ENCODE results near the gene TSC2. TPM values are rescaled to one million over a fixed set of nuclear protein-coding genes. Genes with fewer than 3 reads are reported as not detected.
"Not testable (repeated sequence)": the region's sequence is repeated elsewhere in the genome, so short reads cannot be mapped to it uniquely, and the experiment has no call there.

TSC2 gene
- total and polyA plus RNA-seq, 3 experiments from 2014 or later, result 46.4 to 86.3 (median 79.3) TPM

DNA sequence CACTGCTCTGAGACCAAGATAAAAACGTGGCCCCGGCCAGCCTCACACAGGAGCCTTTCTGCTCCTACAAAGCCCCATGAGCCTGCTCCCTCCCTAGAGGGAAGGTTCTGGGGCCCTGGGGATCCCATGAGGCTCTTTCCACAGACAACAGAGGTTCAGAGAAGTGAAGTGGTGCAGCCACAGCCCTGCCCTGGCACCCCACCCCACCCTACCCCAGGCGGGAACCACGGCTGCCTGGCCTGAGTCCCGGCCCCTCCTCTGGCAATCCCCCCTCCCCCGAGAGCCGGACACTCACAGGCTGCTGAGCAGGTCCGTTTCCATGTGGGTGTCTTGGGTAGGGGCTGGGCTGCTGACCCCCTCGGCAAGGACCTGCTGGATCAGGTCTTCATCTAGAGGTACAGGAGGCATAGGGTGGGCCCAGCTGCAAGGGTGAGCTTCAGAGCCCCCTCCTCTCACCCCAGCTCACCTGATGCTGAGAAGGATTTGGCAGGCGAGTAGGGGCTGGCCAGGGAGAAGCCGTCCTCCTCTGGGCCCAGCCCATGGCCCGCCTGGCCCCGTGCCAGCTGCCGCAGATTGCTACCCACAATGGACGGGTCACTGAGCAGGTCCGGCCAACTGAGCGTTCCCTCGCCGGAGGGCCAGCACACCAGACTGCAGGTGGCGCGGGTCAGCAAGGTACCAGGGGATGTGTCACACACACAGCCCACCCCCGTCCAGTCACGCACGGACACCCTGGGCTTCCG, 49.2 kb downstream of the TSC2 start:
- Mint-ChIP-seq H3K27ac (no peak overlapping the region), H3K4me1 (no peaks in the 10 kb centered on the region), H3K9me3 (no peaks in the 10 kb centered on the region), H3K27me3 (no peaks in the 10 kb centered on the region), H3K36me3 (peaks cover 0 to 55% (median 2%) of the 10 kb centered on the region in 3 donors), H3K4me3 (no peak overlapping the region)
- Histone ChIP-seq H3K27ac (ENCODE audit: low read depth, low read length) (no peak overlapping the region), H3K9me3 (ENCODE audit: low read length) (no peaks in the 10 kb centered on the region), H3K36me3 (ENCODE audit: insufficient read depth, low read length) (no peaks in the 10 kb centered on the region), H3K4me1 (ENCODE audit: insufficient read depth, low read length) (no peaks in the 10 kb centered on the region), H3K4me3 (ENCODE audit: low read length) (no peak overlapping the region), H3K27me3 (ENCODE audit: insufficient read depth, low read length, poor library complexity, severe bottlenecking) (no peaks in the 10 kb centered on the region)
- DNase-seq, result no peak
- POLR2A ChIA-PET, result no interaction called here
- CTCF ChIA-PET, result no interaction called here

DNA sequence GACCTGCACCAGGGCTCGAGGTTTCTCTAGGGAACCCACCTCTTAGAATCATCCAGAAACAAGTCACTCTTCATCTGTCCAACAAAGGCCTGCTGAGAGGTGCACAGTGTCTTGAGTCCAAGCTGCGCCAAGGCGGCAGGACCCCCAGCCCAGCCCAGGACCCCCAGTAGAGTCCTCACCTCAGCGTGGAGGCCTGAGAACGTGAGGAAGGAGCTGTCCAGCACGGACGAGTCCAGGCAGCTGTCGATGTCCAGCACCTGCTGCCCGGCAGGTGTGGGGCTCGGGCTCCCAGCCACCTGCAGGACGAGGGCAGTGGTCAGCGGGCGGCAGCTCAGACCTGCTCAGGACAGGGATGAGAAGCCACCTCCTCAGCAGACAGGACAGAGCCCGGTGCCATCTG, 49.9 kb downstream of the TSC2 start:
- DNase-seq; CTCF ChIA-PET; H3K4me1 ChIP-seq (ENCODE audit: insufficient read depth, low read length); H3K27me3 ChIP-seq (ENCODE audit: insufficient read depth, low read length, poor library complexity, severe bottlenecking); H3K4me3 Mint-ChIP-seq; H3K27ac ChIP-seq (ENCODE audit: low read depth, low read length); POLR2A ChIA-PET; H3K4me1 Mint-ChIP-seq; H3K4me3 ChIP-seq (ENCODE audit: low read length); H3K27me3 Mint-ChIP-seq; H3K9me3 Mint-ChIP-seq; H3K27ac Mint-ChIP-seq; H3K36me3 ChIP-seq (ENCODE audit: insufficient read depth, low read length); H3K9me3 ChIP-seq (ENCODE audit: low read length): not testable (repeated sequence)
- peaks cover 0 to 49% (median 2%) of the 10 kb centered on the region in 3 donors for H3K36me3 Mint-ChIP-seq

DNA sequence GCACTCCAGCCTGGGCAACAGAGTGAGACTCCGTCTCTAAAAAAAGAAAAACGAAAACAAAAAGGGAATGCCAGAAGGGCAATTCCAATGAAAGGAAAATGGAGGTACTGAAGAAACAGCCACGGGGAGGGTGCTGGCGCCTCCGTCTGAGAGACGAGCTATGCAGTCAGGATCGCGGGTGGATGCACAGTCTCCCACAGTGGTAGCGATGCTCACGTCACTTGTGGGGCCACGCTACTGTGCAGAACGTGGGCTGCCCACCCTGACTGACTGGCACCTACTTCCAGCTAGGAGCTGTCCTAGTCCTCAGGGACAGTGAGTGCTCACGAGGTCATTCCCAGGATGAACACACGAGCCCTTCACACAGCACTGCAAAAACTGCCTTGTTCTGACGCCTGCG, 53.8 kb downstream of the TSC2 start:
- H3K4me3 Mint-ChIP-seq; H3K27me3 ChIP-seq (ENCODE audit: insufficient read depth, low read length, poor library complexity, severe bottlenecking); H3K36me3 ChIP-seq (ENCODE audit: insufficient read depth, low read length); H3K4me1 Mint-ChIP-seq; H3K27me3 Mint-ChIP-seq; H3K4me3 ChIP-seq (ENCODE audit: low read length); H3K9me3 Mint-ChIP-seq; DNase-seq; H3K4me1 ChIP-seq (ENCODE audit: insufficient read depth, low read length); H3K9me3 ChIP-seq (ENCODE audit: low read length); POLR2A ChIA-PET; H3K27ac ChIP-seq (ENCODE audit: low read depth, low read length): not testable (repeated sequence)
- CTCF ChIA-PET, result interaction anchor here (0.9 kb wide), 1 partner anchor 39 kb away, joined by 3 read pairs; no protein-coding TSS in a partner anchor
- H3K27ac Mint-ChIP-seq, result peak overlapping the region in 1 of 8 donors; percentile 23
- peaks cover 0 to 33% (median 0%) of the 10 kb centered on the region in 3 donors for H3K36me3 Mint-ChIP-seq

DNA sequence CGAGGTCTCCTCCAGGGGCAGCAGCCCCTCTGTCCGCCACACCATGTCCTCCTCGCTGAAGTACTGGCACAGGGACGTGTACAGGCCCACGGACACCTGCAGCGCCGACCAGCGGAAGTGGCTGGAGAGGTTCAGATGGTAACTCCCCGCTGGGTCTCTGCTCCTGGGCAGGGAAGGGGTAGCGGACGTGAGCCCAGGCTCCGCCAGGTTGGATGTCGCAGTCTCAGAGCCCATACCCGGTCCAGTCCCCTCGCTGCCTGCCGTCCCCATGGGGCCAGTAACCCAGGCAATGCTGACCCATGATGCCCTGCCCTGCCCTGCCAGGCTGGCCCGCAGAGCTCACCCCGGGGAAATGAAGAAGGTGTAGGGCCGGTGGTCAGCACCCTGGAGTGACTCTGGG, 54.7 kb downstream of the TSC2 start:
- Mint-ChIP-seq H3K36me3 (peaks cover 0 to 32% (median under 1%) of the 10 kb centered on the region in 3 donors), H3K4me1 (no peaks in the 10 kb centered on the region), H3K4me3 (no peak overlapping the region), H3K9me3 (no peaks in the 10 kb centered on the region), H3K27ac (no peak overlapping the region), H3K27me3 (no peaks in the 10 kb centered on the region)
- no peak for DNase-seq
- no peak overlapping the region for H3K4me3 ChIP-seq (ENCODE audit: low read length)
- CTCF ChIA-PET, result no interaction called here
- no peaks in the 10 kb centered on the region for H3K9me3 ChIP-seq (ENCODE audit: low read length)
- no peak overlapping the region for H3K27ac ChIP-seq (ENCODE audit: low read depth, low read length)
- H3K36me3 ChIP-seq (ENCODE audit: insufficient read depth, low read length), result no peaks in the 10 kb centered on the region
- POLR2A ChIA-PET, result no interaction called here
- no peaks in the 10 kb centered on the region for H3K27me3 ChIP-seq (ENCODE audit: insufficient read depth, low read length, poor library complexity, severe bottlenecking)
- no peaks in the 10 kb centered on the region for H3K4me1 ChIP-seq (ENCODE audit: insufficient read depth, low read length)

DNA sequence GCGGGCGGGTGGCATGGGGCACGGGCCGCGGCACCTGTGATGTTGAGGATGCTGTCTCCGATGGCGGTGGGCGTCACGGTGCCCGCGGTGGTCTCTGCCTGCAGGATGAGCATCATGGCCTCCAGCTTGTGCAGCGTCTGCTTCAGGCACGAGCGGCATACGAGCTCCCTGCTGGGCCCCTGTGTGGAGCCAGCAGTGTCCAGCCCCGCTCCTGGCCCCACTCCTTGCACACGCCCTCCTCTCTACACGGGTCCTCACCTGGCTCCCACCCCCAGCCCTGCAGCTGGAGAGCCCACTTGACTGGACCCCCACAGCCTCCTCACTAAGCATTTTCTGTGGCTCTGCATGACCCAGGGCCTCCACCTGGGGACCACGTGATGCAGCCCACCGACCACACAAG, 56.7 kb downstream of the TSC2 start:
- POLR2A ChIA-PET; H3K27ac ChIP-seq (ENCODE audit: low read depth, low read length); H3K4me3 Mint-ChIP-seq; H3K27me3 ChIP-seq (ENCODE audit: insufficient read depth, low read length, poor library complexity, severe bottlenecking); H3K4me3 ChIP-seq (ENCODE audit: low read length); CTCF ChIA-PET; H3K4me1 Mint-ChIP-seq; H3K36me3 ChIP-seq (ENCODE audit: insufficient read depth, low read length); DNase-seq; H3K4me1 ChIP-seq (ENCODE audit: insufficient read depth, low read length); H3K9me3 ChIP-seq (ENCODE audit: low read length); H3K9me3 Mint-ChIP-seq; H3K27me3 Mint-ChIP-seq: not testable (repeated sequence)
- Mint-ChIP-seq H3K36me3 (peaks cover 0 to 26% (median 2%) of the 10 kb centered on the region in 3 donors), H3K27ac (peak overlapping the region in 1 of 8 donors; percentile 60)

DNA sequence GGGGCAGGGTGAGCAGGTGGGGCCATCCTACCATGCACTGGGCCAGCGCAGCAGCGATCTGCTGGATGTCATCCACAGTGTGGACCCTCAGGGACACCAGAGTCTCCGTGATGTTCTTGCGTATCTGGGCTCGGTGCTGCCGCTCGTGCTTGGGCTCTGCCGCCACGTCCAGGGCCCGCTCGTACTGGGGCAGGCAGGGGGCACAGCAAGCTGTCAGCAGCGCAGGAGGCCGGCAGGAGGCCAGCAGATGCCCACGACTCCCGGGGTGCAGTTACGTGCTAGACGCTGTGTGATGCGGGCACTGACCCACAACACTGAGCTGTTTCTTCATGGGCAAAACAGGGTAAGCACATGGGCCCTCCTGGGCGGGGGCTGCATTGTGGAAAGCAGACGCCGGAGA, 57.5 kb downstream of the TSC2 start:
- H3K4me1 Mint-ChIP-seq; H3K4me3 ChIP-seq (ENCODE audit: low read length); H3K36me3 ChIP-seq (ENCODE audit: insufficient read depth, low read length); POLR2A ChIA-PET; DNase-seq; H3K27ac ChIP-seq (ENCODE audit: low read depth, low read length); H3K4me3 Mint-ChIP-seq; H3K27ac Mint-ChIP-seq; H3K9me3 ChIP-seq (ENCODE audit: low read length); H3K27me3 Mint-ChIP-seq; H3K9me3 Mint-ChIP-seq; H3K4me1 ChIP-seq (ENCODE audit: insufficient read depth, low read length); CTCF ChIA-PET; H3K27me3 ChIP-seq (ENCODE audit: insufficient read depth, low read length, poor library complexity, severe bottlenecking): not testable (repeated sequence)
- peaks cover 0 to 32% (median 2%) of the 10 kb centered on the region in 3 donors for H3K36me3 Mint-ChIP-seq

DNA sequence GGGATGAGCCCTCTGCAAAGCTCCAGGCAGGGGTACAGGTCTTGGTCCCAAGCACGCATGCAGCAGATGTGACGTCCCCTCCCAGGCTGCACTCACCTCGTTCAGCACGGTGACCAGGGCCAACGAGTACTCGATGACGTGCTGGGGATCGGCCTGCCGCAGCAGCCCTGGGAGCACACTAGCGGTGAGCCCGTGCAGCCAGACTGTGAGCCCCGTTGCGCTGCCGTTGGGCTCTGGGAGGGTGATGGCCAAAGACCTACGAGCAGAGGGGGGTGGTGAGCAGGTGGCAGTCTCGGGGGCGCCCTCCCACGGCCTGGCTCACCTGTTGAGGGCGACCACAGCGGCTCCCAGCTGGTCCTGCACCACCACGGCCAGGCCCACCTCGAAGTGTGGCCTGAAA, 58.0 kb downstream of the TSC2 start:
- H3K36me3 Mint-ChIP-seq, result peaks cover 0 to 32% (median 2%) of the 10 kb centered on the region in 3 donors
- H3K9me3 Mint-ChIP-seq; H3K36me3 ChIP-seq (ENCODE audit: insufficient read depth, low read length): not testable (repeated sequence)

DNA sequence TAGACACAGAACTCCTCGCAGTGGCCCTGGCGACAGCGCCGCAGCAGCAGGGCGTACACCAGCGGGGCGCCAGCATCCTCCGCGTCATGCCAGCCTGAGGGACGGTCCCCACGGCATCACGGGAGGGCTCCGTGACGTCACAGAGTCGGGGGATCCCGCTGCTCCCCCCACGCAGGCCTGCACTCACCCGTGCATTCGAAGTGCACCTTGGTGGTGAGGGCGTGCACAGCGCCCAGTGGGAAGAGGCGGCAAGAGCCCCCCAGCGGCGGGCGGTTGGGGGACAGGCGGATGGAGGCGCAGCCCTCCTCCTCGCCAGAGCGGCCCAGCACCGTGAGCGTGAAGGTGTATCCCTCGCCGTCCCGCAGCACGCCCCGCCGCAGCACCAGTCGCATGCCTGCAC, 58.4 kb downstream of the TSC2 start:
- H3K4me3 ChIP-seq (ENCODE audit: low read length); H3K9me3 ChIP-seq (ENCODE audit: low read length); H3K4me3 Mint-ChIP-seq; CTCF ChIA-PET; DNase-seq; H3K27me3 Mint-ChIP-seq; H3K27ac Mint-ChIP-seq; POLR2A ChIA-PET; H3K4me1 ChIP-seq (ENCODE audit: insufficient read depth, low read length); H3K9me3 Mint-ChIP-seq; H3K36me3 ChIP-seq (ENCODE audit: insufficient read depth, low read length); H3K27ac ChIP-seq (ENCODE audit: low read depth, low read length); H3K27me3 ChIP-seq (ENCODE audit: insufficient read depth, low read length, poor library complexity, severe bottlenecking); H3K4me1 Mint-ChIP-seq: not testable (repeated sequence)
- H3K36me3 Mint-ChIP-seq, result peaks cover 0 to 30% (median 2%) of the 10 kb centered on the region in 3 donors

More for the DNA sequence above, 58.0 kb downstream of the TSC2 start:
- POLR2A ChIA-PET; CTCF ChIA-PET; H3K4me1 Mint-ChIP-seq; H3K27ac ChIP-seq (ENCODE audit: low read depth, low read length); H3K27me3 ChIP-seq (ENCODE audit: insufficient read depth, low read length, poor library complexity, severe bottlenecking); H3K9me3 ChIP-seq (ENCODE audit: low read length); DNase-seq; H3K4me3 ChIP-seq (ENCODE audit: low read length); H3K4me1 ChIP-seq (ENCODE audit: insufficient read depth, low read length); H3K27me3 Mint-ChIP-seq; H3K27ac Mint-ChIP-seq; H3K4me3 Mint-ChIP-seq: not testable (repeated sequence)

Data from CD8-positive, alpha-beta memory T cell (primary cell).